ENCODE results near the gene KLHL20. TPM values are rescaled to one million over a fixed set of nuclear protein-coding genes. Genes with fewer than 3 reads are reported as not detected.
"Not testable (repeated sequence)": the region's sequence is repeated elsewhere in the genome, so short reads cannot be mapped to it uniquely, and the experiment has no call there.

Gene KLHL20, protein sequence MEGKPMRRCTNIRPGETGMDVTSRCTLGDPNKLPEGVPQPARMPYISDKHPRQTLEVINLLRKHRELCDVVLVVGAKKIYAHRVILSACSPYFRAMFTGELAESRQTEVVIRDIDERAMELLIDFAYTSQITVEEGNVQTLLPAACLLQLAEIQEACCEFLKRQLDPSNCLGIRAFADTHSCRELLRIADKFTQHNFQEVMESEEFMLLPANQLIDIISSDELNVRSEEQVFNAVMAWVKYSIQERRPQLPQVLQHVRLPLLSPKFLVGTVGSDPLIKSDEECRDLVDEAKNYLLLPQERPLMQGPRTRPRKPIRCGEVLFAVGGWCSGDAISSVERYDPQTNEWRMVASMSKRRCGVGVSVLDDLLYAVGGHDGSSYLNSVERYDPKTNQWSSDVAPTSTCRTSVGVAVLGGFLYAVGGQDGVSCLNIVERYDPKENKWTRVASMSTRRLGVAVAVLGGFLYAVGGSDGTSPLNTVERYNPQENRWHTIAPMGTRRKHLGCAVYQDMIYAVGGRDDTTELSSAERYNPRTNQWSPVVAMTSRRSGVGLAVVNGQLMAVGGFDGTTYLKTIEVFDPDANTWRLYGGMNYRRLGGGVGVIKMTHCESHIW
- total RNA-seq (21.2 TPM), polyA plus RNA-seq (ENCODE audit: insufficient read depth in 1 of 8, insufficient read length in 8 of 8, low replicate concordance in 1 of 8) (10 to 100 TPM; 15.4 to 27.8 (median 24.2) TPM)
- long read RNA-seq, donor 1, partial matches to known transcripts, result 0 of 1 reads
- long read RNA-seq, donor 1, other reads (novel, unspliced or antisense), result 0 of 1 reads
- long read RNA-seq, donor 2, partial matches to known transcripts, result 0 of 2 reads
- long read RNA-seq, donor 2, other reads (novel, unspliced or antisense), result 0 of 2 reads
- long read RNA-seq, donor 3, transcript KLHL20-201 (12 exons, 3,421 nt), result major isoform, 6 of 8 reads
- long read RNA-seq, donor 3, partial matches to known transcripts, result 0 of 8 reads
- long read RNA-seq, donor 3, other reads (novel, unspliced or antisense), result 0 of 8 reads
- long read RNA-seq, donor 4, partial matches to known transcripts, result 0 of 3 reads
- long read RNA-seq, donor 4, other reads (novel, unspliced or antisense), result 0 of 3 reads
- long read RNA-seq, donor 5, transcript KLHL20-201 (12 exons, 3,421 nt), result major isoform, 8 of 17 reads
- long read RNA-seq, donor 5, partial matches to known transcripts, result 7 of 17 reads
- long read RNA-seq, donor 5, other reads (novel, unspliced or antisense), result 0 of 17 reads
- long read RNA-seq, donor 6, partial matches to known transcripts, result 8 of 13 reads
- long read RNA-seq, donor 6, other reads (novel, unspliced or antisense), result 0 of 13 reads
- long read RNA-seq, donor 7, partial matches to known transcripts, result 685 of 1,245 reads
- long read RNA-seq, donor 7, other reads (novel, unspliced or antisense), result 555 of 1,245 reads
- long read RNA-seq, donor 8, partial matches to known transcripts, result 5 of 7 reads
- long read RNA-seq, donor 8, other reads (novel, unspliced or antisense), result 0 of 7 reads
- long read RNA-seq, donor 9, partial matches to known transcripts, result 0 of 2 reads
- long read RNA-seq, donor 9, other reads (novel, unspliced or antisense), result 0 of 2 reads
- long read RNA-seq, donor 10, partial matches to known transcripts, result 6 of 10 reads
- long read RNA-seq, donor 10, other reads (novel, unspliced or antisense), result 0 of 10 reads
- long read RNA-seq, donor 11, partial matches to known transcripts, result 0 of 4 reads
- long read RNA-seq, donor 11, other reads (novel, unspliced or antisense), result 0 of 4 reads

DNA sequence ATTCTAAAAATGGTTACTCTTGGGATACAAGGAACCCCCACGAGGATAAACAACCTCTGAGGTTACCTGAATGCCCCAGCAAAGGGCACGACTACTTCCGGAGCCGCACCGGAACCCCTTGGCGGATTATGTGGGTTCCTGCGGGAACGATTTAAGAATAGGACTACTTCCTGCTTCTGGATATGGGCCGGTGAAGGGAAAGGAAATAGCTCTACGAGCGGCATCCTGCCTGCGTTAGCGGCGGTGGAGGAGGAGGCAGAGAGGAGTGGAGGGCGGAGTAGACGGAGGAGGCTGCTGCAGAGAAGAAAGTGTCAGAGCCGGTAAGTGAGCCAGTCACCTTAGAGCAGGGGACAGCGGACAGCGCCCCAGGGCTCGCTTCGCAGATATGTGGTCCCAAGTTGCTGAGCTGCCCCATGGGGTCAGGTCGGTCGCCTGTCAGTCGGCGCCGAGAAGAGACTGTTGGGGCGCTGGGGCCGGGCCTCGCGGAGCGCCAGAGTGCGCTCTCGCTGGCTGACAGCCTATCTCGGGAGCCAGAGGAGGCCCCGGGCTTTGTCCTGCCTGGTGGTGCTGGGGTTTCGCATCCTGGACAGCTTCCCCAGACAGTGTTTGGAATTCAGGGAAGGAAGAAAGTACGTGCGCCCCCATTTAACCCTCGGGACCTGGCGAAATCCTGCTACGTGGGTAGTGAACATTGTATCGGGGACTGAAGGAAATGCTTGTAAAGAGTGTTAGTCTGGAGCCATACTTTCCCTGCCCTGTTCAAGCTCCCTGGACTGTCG lies at the start of gene KLHL20:
Gene KLHL20, plus strand, starts transcription at position 223 of the 779 bp plus-strand sequence. CDS start 1,063 bp downstream, outside the sequence.
- H3K27ac ChIP-seq (ENCODE audit: low read length), result peak within 1 kb of the TSS; percentile 96
- peak; percentile 95 for DNase-seq
- no peaks in the 10 kb centered on the region for H3K9me3 ChIP-seq (replicated peaks; ENCODE audit: control insufficient read depth, low read depth, low read length)
- peaks cover 3% of the 10 kb centered on the region for H3K36me3 ChIP-seq (ENCODE audit: control insufficient read depth, insufficient read depth, low read length)
- H3K4me1 ChIP-seq (ENCODE audit: control insufficient read depth, insufficient read depth, low read length), result peaks cover 2% of the 10 kb centered on the region
- H3K4me3 ChIP-seq (ENCODE audit: low read length), result peak within 1 kb of the TSS; percentile 83
- H3K27me3 ChIP-seq (ENCODE audit: control insufficient read depth, insufficient read depth, low read length), result peaks cover 8% of the 10 kb centered on the region
- under 1% methylated on average over 37 of the region's 43 CpGs for WGBS (ENCODE audit: insufficient coverage)

GRCh38 chr1:173666646-173667045 lies 48.1 kb upstream of the KLHL20 start:
- no CpG with 5 or more reads among the region's 3 CpGs for WGBS (ENCODE audit: insufficient coverage)

DNA sequence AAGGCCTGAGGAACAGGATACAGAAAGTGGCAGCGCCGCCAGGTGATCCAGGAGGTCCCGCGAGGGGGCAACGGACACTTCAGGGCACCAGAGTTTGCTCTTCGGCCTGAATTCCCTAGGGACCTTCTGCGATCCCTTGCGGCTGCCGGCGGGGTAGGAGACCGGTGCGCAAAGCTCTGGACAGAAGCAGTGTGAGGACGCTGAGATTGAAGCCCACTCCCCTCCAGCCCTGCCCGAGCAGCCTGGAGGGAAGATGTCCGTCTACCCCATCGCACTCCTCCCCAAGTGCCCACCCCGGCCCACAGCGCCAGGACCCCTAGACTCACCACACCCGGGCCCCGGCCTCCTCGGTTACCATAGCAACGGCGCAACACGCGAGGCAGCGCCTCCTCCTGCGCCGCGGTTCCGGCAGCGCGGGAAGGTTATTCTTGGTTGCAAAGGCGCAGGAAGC lies 45.3 kb upstream of the KLHL20 start, which contains the start of gene ANKRD45:
Gene ANKRD45, minus strand, starts transcription at position 361 of the 451 bp plus-strand sequence. CDS start 10,433 bp downstream, outside the sequence.
- under 1% methylated on average over 24 of the region's 33 CpGs for WGBS (ENCODE audit: insufficient coverage)
- peak; percentile 69 for DNase-seq
- Histone ChIP-seq H3K4me1 (ENCODE audit: control insufficient read depth, insufficient read depth, low read length) (peaks cover 5% of the 10 kb centered on the region), H3K9me3 (replicated peaks; ENCODE audit: control insufficient read depth, low read depth, low read length) (no peaks in the 10 kb centered on the region), H3K36me3 (ENCODE audit: control insufficient read depth, insufficient read depth, low read length) (no peaks in the 10 kb centered on the region), H3K4me3 (ENCODE audit: low read length) (peak within 1 kb of the TSS; percentile 33), H3K27me3 (ENCODE audit: control insufficient read depth, insufficient read depth, low read length) (peaks cover 5% of the 10 kb centered on the region), H3K27ac (ENCODE audit: low read length) (no peak within 1 kb of the TSS)

More at GRCh38 chr1:173666646-173667045, 48.1 kb upstream of the KLHL20 start:
- H3K36me3 ChIP-seq (ENCODE audit: control insufficient read depth, insufficient read depth, low read length), result no peaks in the 10 kb centered on the region
- no peaks in the 10 kb centered on the region for H3K9me3 ChIP-seq (replicated peaks; ENCODE audit: control insufficient read depth, low read depth, low read length)
- no peak overlapping the region for H3K4me3 ChIP-seq (ENCODE audit: low read length)
- no peak for DNase-seq
- H3K27me3 ChIP-seq (ENCODE audit: control insufficient read depth, insufficient read depth, low read length), result peaks cover 5% of the 10 kb centered on the region
- H3K27ac ChIP-seq (ENCODE audit: low read length), result no peak overlapping the region
- H3K4me1 ChIP-seq (ENCODE audit: control insufficient read depth, insufficient read depth, low read length), result peaks cover 5% of the 10 kb centered on the region

GRCh38 chr1:173674496-173674895 lies 40.3 kb upstream of the KLHL20 start:
- not testable (repeated sequence) for H3K36me3 ChIP-seq (ENCODE audit: control insufficient read depth, insufficient read depth, low read length); H3K27ac ChIP-seq (ENCODE audit: low read length); H3K27me3 ChIP-seq (ENCODE audit: control insufficient read depth, insufficient read depth, low read length); H3K4me3 ChIP-seq (ENCODE audit: low read length); DNase-seq; H3K4me1 ChIP-seq (ENCODE audit: control insufficient read depth, insufficient read depth, low read length); H3K9me3 ChIP-seq (replicated peaks; ENCODE audit: control insufficient read depth, low read depth, low read length)
- 75% methylated on average over 2 of the region's 2 CpGs for WGBS (ENCODE audit: insufficient coverage)

- not testable (repeated sequence) for H3K27ac ChIP-seq (ENCODE audit: low read length); H3K27me3 ChIP-seq (ENCODE audit: control insufficient read depth, insufficient read depth, low read length); H3K4me3 ChIP-seq (ENCODE audit: low read length); DNase-seq; H3K9me3 ChIP-seq (replicated peaks; ENCODE audit: control insufficient read depth, low read depth, low read length); H3K4me1 ChIP-seq (ENCODE audit: control insufficient read depth, insufficient read depth, low read length); H3K36me3 ChIP-seq (ENCODE audit: control insufficient read depth, insufficient read depth, low read length)
- WGBS (ENCODE audit: insufficient coverage), result no CpG with 5 or more reads among the region's 5 CpGs
These were observed 34.6 kb upstream of the KLHL20 start for GRCh38 chr1:173680152-173680551.

GRCh38 chr1:173682184-173682583 lies 32.6 kb upstream of the KLHL20 start:
- H3K4me3 ChIP-seq (ENCODE audit: low read length), result no peak overlapping the region
- no peak overlapping the region for H3K27ac ChIP-seq (ENCODE audit: low read length)
- no peaks in the 10 kb centered on the region for H3K9me3 ChIP-seq (replicated peaks; ENCODE audit: control insufficient read depth, low read depth, low read length)
- no peaks in the 10 kb centered on the region for H3K4me1 ChIP-seq (ENCODE audit: control insufficient read depth, insufficient read depth, low read length)
- H3K27me3 ChIP-seq (ENCODE audit: control insufficient read depth, insufficient read depth, low read length), result no peaks in the 10 kb centered on the region
- H3K36me3 ChIP-seq (ENCODE audit: control insufficient read depth, insufficient read depth, low read length), result no peaks in the 10 kb centered on the region
- DNase-seq, result no peak

GRCh38 chr1:173683838-173684237 lies 30.9 kb upstream of the KLHL20 start:
- not testable (repeated sequence) for H3K27ac ChIP-seq (ENCODE audit: low read length); H3K27me3 ChIP-seq (ENCODE audit: control insufficient read depth, insufficient read depth, low read length); H3K4me3 ChIP-seq (ENCODE audit: low read length); H3K36me3 ChIP-seq (ENCODE audit: control insufficient read depth, insufficient read depth, low read length); DNase-seq; H3K9me3 ChIP-seq (replicated peaks; ENCODE audit: control insufficient read depth, low read depth, low read length); H3K4me1 ChIP-seq (ENCODE audit: control insufficient read depth, insufficient read depth, low read length)
- WGBS (ENCODE audit: insufficient coverage), result 88% methylated on average over 4 of the region's 4 CpGs

DNA sequence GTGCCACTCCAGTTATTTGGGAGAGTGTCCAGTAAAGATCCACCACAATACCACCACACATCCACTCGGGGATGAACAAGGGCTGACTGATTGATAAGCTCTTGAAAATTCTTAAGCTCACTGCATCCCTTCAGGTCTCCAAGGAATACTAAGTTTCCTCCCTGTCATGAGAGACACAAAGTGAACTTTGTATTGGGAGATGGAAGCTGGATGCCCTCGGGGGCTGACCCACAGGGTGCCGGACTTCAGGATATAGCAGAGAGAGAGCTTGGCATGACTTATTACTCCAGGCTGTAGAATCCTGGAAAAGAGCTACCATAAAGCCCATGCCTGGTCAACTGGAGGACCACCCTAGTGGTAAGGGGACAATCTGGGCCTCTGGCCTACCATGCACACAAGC lies 29.7 kb upstream of the KLHL20 start:
- H3K36me3 ChIP-seq (ENCODE audit: control insufficient read depth, insufficient read depth, low read length); H3K27me3 ChIP-seq (ENCODE audit: control insufficient read depth, insufficient read depth, low read length); DNase-seq; H3K27ac ChIP-seq (ENCODE audit: low read length); H3K4me1 ChIP-seq (ENCODE audit: control insufficient read depth, insufficient read depth, low read length); H3K4me3 ChIP-seq (ENCODE audit: low read length); H3K9me3 ChIP-seq (replicated peaks; ENCODE audit: control insufficient read depth, low read depth, low read length): not testable (repeated sequence)
- WGBS (ENCODE audit: insufficient coverage), result 68% methylated on average over 2 of the region's 3 CpGs

Data from muscle of leg (tissue), 16 donors.